ENCODE results near the gene DGKD.

The DGKD gene

GRCh38 chr2:233353769-233354499 lies at the start of gene DGKD:
Gene DGKD (plus strand): TSS chr2:233354494. CDS start chr2:233354519, 25 bp downstream.
- no peaks in the 10 kb centered on the region for H3K9me3 ChIP-seq
- intact Hi-C loops (cut with DNase I; ENCODE audit: low total_unique reads) = loop anchor here (5.0 kb wide), 1 partner anchor 88 kb away; no protein-coding TSS in a partner anchor
- peak in 1 of 2 experiments; percentile 57 for TF ChIP-seq CTCF (IDR thresholded peaks at IDR 0.05)
- no peak for DNase-seq
- H3K27ac ChIP-seq = peak within 1 kb of the TSS; percentile 46 to 54
- H3K36me3 ChIP-seq = no peaks in the 10 kb centered on the region
- H3K27me3 ChIP-seq = no peaks in the 10 kb centered on the region
- peak within 1 kb of the TSS; percentile 72 to 91 for H3K4me3 ChIP-seq
- H3K4me1 ChIP-seq = peaks cover 0 to 42% (median 25%) of the 10 kb centered on the region in 4 donors

- DNase-seq = no peak
- Histone ChIP-seq H3K36me3 (no peaks in the 10 kb centered on the region), H3K4me1 (no peaks in the 10 kb centered on the region), H3K9me3 (no peaks in the 10 kb centered on the region), H3K27ac (no peak within 1 kb of the TSS), H3K4me3 (no peak within 1 kb of the TSS), H3K27me3 (no peaks in the 10 kb centered on the region)
- TF ChIP-seq CTCF (IDR thresholded peaks at IDR 0.05) = no peak
- intact Hi-C loops (cut with DNase I; ENCODE audit: low total_unique reads) = no loop called here
These were observed 46.7 kb upstream of the DGKD start, which contains the start of gene SAG for GRCh38 chr2:233307565-233307964. Gene SAG (plus strand): TSS chr2:233307816. CDS start chr2:233309190, 1,374 bp downstream.

GRCh38 chr2:233311241-233311926 lies 42.9 kb upstream of the DGKD start:
- Histone ChIP-seq H3K36me3 (no peaks in the 10 kb centered on the region), H3K4me3 (no peak overlapping the region), H3K4me1 (no peaks in the 10 kb centered on the region), H3K27ac (no peak overlapping the region), H3K9me3 (no peaks in the 10 kb centered on the region), H3K27me3 (peaks cover 0 to 6% of the 10 kb centered on the region in 2 donors)
- DNase-seq = no peak
- TF ChIP-seq CTCF (IDR thresholded peaks at IDR 0.05) = no peak
- intact Hi-C loops (cut with DNase I; ENCODE audit: low total_unique reads) = no loop called here

- DNase-seq = no peak
- H3K4me1 ChIP-seq = no peaks in the 10 kb centered on the region
- H3K36me3 ChIP-seq = no peaks in the 10 kb centered on the region
- H3K4me3 ChIP-seq = no peak overlapping the region
- H3K27me3 ChIP-seq = peaks cover 0 to 6% of the 10 kb centered on the region in 2 donors
- no peak overlapping the region for H3K27ac ChIP-seq
- no peaks in the 10 kb centered on the region for H3K9me3 ChIP-seq
- no peak for TF ChIP-seq CTCF (IDR thresholded peaks at IDR 0.05)
- intact Hi-C loops (cut with DNase I; ENCODE audit: low total_unique reads) = no loop called here
These were observed 41.4 kb upstream of the DGKD start for GRCh38 chr2:233312874-233313273.

GRCh38 chr2:233314180-233314925 lies 39.9 kb upstream of the DGKD start:
- no peak overlapping the region for H3K4me3 ChIP-seq
- H3K9me3 ChIP-seq = no peaks in the 10 kb centered on the region
- no peaks in the 10 kb centered on the region for H3K4me1 ChIP-seq
- no peak for TF ChIP-seq CTCF (IDR thresholded peaks at IDR 0.05)
- H3K27ac ChIP-seq = no peak overlapping the region
- no peak for DNase-seq
- intact Hi-C loops (cut with DNase I; ENCODE audit: low total_unique reads) = no loop called here
- peaks cover 0 to 8% of the 10 kb centered on the region in 2 donors for H3K27me3 ChIP-seq
- no peaks in the 10 kb centered on the region for H3K36me3 ChIP-seq
